Prostate gland (tissue), 2 donors: ENCODE results near the gene KDM4B.

Experiments
- POLR2A ChIP-seq: fragments of 450-650 bp; IDR thresholded peaks from one replicate; pipeline ENCODE4 v1.6.1; 2016; ENCODE audit warnings: antibody characterized with exemption, mild to moderate bottlenecking
- POLR2AphosphoS5 ChIP-seq: sonication (generic); formaldehyde crosslinking; IDR thresholded peaks from one replicate; pipeline ENCODE4 v1.6.1; 2017; ENCODE audit warnings: antibody characterized with exemption
- TF ChIP-seq, protein P1 (sequence below), 4 experiments: fragments of 200-600 bp in 2 of 4; fragments of 450-650 bp in 2 of 4; sonication (generic) in 2 of 4; IDR thresholded peaks; 1 replicate in 3 of 4; 2 replicates in 1 of 4; pipeline ENCODE4 v1.5.1; 2016 to 2019; ENCODE audit warnings: antibody characterized with exemption in 4 of 4, mild to moderate bottlenecking in 2 of 4, moderate library complexity in 2 of 4

DNA sequence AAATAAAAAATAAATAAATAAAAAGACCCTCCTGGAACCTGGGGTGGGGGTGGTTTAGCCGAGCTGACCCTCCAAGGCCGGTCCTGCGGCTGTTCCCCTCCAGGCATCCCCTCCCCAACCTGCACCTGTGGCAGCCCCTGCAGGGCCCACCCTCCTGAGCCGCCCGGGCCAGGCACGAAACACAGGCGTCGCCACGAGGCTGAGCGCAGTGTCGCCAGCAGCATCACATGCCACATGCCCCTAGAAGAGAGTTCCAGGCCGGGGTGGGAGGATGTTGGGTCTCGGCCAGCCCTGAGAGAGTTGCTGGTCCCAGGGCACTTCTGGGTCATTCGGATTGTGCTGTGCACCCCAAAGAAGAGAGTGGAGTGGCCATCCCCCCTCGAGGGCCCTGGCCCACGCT is 82.0 kb downstream of the KDM4B start:
- TF ChIP-seq POLR2AphosphoS5, result no peak
- TF ChIP-seq, protein P1, sequence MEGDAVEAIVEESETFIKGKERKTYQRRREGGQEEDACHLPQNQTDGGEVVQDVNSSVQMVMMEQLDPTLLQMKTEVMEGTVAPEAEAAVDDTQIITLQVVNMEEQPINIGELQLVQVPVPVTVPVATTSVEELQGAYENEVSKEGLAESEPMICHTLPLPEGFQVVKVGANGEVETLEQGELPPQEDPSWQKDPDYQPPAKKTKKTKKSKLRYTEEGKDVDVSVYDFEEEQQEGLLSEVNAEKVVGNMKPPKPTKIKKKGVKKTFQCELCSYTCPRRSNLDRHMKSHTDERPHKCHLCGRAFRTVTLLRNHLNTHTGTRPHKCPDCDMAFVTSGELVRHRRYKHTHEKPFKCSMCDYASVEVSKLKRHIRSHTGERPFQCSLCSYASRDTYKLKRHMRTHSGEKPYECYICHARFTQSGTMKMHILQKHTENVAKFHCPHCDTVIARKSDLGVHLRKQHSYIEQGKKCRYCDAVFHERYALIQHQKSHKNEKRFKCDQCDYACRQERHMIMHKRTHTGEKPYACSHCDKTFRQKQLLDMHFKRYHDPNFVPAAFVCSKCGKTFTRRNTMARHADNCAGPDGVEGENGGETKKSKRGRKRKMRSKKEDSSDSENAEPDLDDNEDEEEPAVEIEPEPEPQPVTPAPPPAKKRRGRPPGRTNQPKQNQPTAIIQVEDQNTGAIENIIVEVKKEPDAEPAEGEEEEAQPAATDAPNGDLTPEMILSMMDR (IDR thresholded peaks at IDR 0.05), result no peak
- no peak for TF ChIP-seq POLR2A
